Parathyroid adenoma (tissue), 2 donors: ENCODE measurements around the gene CXCR4.

ENCODE experiments used
- H2AFZ ChIP-seq: fragments of 300-600 bp; sonication (generic); one replicate; pipeline ENCODE4 v1.7.0; 2017; ENCODE audit warnings: antibody characterized with exemption, mild to moderate bottlenecking
- H3K27ac ChIP-seq: fragments of 300-600 bp; sonication (generic); one replicate; pipeline ENCODE4 v1.7.0; 2017
- H3K27me3 ChIP-seq: fragments of 300-600 bp; sonication (generic); one replicate; pipeline ENCODE4 v1.7.0; 2017; ENCODE audit warnings: low read length; ENCODE audit not compliant: control insufficient read depth, insufficient read depth
- H3K36me3 ChIP-seq: fragments of 300-600 bp; sonication (generic); one replicate; pipeline ENCODE4 v1.7.0; 2017; ENCODE audit warnings: low read length; ENCODE audit not compliant: control insufficient read depth, insufficient read depth
- H3K4me1 ChIP-seq: fragments of 300-600 bp; sonication (generic); one replicate; pipeline ENCODE4 v1.7.0; 2017; ENCODE audit warnings: control low read depth
- H3K4me2 ChIP-seq: fragments of 300-600 bp; sonication (generic); one replicate; pipeline ENCODE4 v1.7.0; 2017; ENCODE audit warnings: low read length
- H3K4me3 ChIP-seq: fragments of 300-600 bp; sonication (generic); one replicate; pipeline ENCODE4 v1.7.0; 2017; ENCODE audit warnings: low read depth, low read length
- H3K79me2 ChIP-seq: fragments of 300-600 bp; sonication (generic); one replicate; pipeline ENCODE4 v1.7.0; 2017; ENCODE audit warnings: control low read depth
- H3K9ac ChIP-seq: fragments of 300-600 bp; sonication (generic); one replicate; pipeline ENCODE4 v1.7.0; 2017; ENCODE audit warnings: mild to moderate bottlenecking
- H3K9me3 ChIP-seq: fragments of 300-600 bp; sonication (generic); one replicate; pipeline ENCODE4 v1.7.0; 2017; ENCODE audit warnings: low read length; ENCODE audit not compliant: control insufficient read depth
- TF ChIP-seq, protein P1 (sequence below): fragments of 300-600 bp; sonication (generic); IDR thresholded peaks from one replicate; pipeline ENCODE4 v1.7.0; 2017; ENCODE audit warnings: antibody characterized with exemption, mild to moderate bottlenecking
- donor health status: primary hyperparathyroidism.

The CXCR4 gene

DNA sequence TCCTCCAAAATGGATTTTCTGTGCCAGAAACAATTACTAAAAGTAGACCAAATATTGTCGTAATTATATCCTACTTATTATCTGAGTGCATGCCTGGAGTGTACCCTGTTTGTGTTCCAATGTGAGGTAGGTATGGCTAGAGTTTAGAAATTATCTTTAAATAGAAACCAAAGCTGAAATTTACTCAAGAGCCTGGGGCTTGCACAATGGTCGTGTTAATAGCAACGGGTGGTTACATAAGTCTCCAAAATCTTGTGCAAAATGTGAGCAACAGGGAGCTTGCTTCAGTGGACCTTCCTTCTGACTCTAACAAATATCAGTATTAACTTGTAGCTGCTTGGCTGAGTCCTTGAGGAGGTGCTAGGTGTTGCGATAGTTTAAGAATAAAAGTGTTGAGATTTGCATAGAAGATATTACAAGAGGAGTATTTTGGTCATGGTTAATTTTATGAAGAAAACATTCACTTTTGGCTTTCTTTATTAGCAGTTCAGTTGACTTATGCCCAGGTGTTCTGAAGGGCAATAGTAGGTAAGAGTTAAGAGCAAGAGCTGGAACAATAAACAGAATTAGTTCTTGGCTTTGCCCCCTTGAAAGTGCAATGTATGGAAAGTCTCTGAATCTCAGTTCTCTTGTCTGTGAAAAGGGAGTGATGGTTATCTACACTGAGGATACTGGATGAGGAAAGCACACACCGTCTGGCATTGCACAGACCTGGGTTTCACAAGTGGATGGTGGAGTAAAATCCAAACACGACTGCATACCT, 4.6 kb downstream of the CXCR4 start:
- Histone ChIP-seq H3K27me3 (peaks cover 5% of the 10 kb centered on the region), H3K36me3 (no peaks in the 10 kb centered on the region), H3K4me3 (no peak overlapping the region), H3K4me2 (no peak overlapping the region), H2AFZ (no peak overlapping the region), H3K9ac (no peak overlapping the region), H3K27ac (no peak overlapping the region), H3K79me2 (no peaks in the 10 kb centered on the region), H3K9me3 (no peaks in the 10 kb centered on the region), H3K4me1 (no peaks in the 10 kb centered on the region)
- TF ChIP-seq, protein P1, sequence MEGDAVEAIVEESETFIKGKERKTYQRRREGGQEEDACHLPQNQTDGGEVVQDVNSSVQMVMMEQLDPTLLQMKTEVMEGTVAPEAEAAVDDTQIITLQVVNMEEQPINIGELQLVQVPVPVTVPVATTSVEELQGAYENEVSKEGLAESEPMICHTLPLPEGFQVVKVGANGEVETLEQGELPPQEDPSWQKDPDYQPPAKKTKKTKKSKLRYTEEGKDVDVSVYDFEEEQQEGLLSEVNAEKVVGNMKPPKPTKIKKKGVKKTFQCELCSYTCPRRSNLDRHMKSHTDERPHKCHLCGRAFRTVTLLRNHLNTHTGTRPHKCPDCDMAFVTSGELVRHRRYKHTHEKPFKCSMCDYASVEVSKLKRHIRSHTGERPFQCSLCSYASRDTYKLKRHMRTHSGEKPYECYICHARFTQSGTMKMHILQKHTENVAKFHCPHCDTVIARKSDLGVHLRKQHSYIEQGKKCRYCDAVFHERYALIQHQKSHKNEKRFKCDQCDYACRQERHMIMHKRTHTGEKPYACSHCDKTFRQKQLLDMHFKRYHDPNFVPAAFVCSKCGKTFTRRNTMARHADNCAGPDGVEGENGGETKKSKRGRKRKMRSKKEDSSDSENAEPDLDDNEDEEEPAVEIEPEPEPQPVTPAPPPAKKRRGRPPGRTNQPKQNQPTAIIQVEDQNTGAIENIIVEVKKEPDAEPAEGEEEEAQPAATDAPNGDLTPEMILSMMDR: no peak

GRCh38 chr2:136112317-136113208, 5.4 kb downstream of the CXCR4 start:
- no peaks in the 10 kb centered on the region for H3K79me2 ChIP-seq
- TF ChIP-seq, protein P1: no peak
- H3K36me3 ChIP-seq: no peaks in the 10 kb centered on the region
- H3K4me3 ChIP-seq: no peak overlapping the region
- H3K9me3 ChIP-seq: no peaks in the 10 kb centered on the region
- no peak overlapping the region for H3K9ac ChIP-seq
- no peak overlapping the region for H3K27ac ChIP-seq
- no peaks in the 10 kb centered on the region for H3K4me1 ChIP-seq
- H2AFZ ChIP-seq: no peak overlapping the region
- peaks cover 5% of the 10 kb centered on the region for H3K27me3 ChIP-seq
- no peak overlapping the region for H3K4me2 ChIP-seq

GRCh38 chr2:136111711-136112110, 6.2 kb downstream of the CXCR4 start:
- H3K27me3 ChIP-seq: peaks cover 5% of the 10 kb centered on the region

GRCh38 chr2:136110526-136110925, 7.4 kb downstream of the CXCR4 start:
- H3K9me3 ChIP-seq: no peaks in the 10 kb centered on the region
- no peak overlapping the region for H3K9ac ChIP-seq
- no peak overlapping the region for H3K4me2 ChIP-seq
- peaks cover 4% of the 10 kb centered on the region for H3K27me3 ChIP-seq
- no peak overlapping the region for H3K4me3 ChIP-seq
- no peaks in the 10 kb centered on the region for H3K36me3 ChIP-seq
- H3K4me1 ChIP-seq: no peaks in the 10 kb centered on the region
- H2AFZ ChIP-seq: no peak overlapping the region
- TF ChIP-seq, protein P1: no peak
- no peak overlapping the region for H3K27ac ChIP-seq
- no peaks in the 10 kb centered on the region for H3K79me2 ChIP-seq

More at GRCh38 chr2:136111711-136112110, 6.2 kb downstream of the CXCR4 start:
- H3K4me2 ChIP-seq: no peak overlapping the region
- H3K27ac ChIP-seq: no peak overlapping the region
- no peak overlapping the region for H3K4me3 ChIP-seq
- no peak overlapping the region for H2AFZ ChIP-seq
- no peaks in the 10 kb centered on the region for H3K9me3 ChIP-seq
- TF ChIP-seq, protein P1: no peak
- no peaks in the 10 kb centered on the region for H3K79me2 ChIP-seq
- no peaks in the 10 kb centered on the region for H3K4me1 ChIP-seq
- H3K36me3 ChIP-seq: no peaks in the 10 kb centered on the region
- H3K9ac ChIP-seq: no peak overlapping the region
